Stomach (tissue), 4 donors: ENCODE measurements around the gene NTPCR.

Experiments
- EP300 ChIP-seq: sonication (generic); formaldehyde crosslinking; IDR thresholded peaks from one replicate; pipeline ENCODE4 v1.6.1; 2017; ENCODE audit warnings: antibody characterized with exemption
- POLR2A ChIP-seq, 4 donors: fragments of 450-650 bp; IDR thresholded peaks; one replicate each; pipeline ENCODE4 v1.6.1; 2016; ENCODE audit warnings: antibody characterized with exemption in 4 of 4, control low read depth in 2 of 4, mild to moderate bottlenecking in 1 of 4, moderate library complexity in 1 of 4
- TF ChIP-seq, protein P1 (sequence below), 7 experiments: fragments of 450-650 bp in 4 of 7; fragments of 200-600 bp in 3 of 7; sonication (generic) in 3 of 7; IDR thresholded peaks; one replicate each; pipeline ENCODE4 v1.5.1; 2016 to 2019; ENCODE audit warnings: antibody characterized with exemption in 7 of 7, control low read depth in 2 of 7, mild to moderate bottlenecking in 1 of 7

DNA sequence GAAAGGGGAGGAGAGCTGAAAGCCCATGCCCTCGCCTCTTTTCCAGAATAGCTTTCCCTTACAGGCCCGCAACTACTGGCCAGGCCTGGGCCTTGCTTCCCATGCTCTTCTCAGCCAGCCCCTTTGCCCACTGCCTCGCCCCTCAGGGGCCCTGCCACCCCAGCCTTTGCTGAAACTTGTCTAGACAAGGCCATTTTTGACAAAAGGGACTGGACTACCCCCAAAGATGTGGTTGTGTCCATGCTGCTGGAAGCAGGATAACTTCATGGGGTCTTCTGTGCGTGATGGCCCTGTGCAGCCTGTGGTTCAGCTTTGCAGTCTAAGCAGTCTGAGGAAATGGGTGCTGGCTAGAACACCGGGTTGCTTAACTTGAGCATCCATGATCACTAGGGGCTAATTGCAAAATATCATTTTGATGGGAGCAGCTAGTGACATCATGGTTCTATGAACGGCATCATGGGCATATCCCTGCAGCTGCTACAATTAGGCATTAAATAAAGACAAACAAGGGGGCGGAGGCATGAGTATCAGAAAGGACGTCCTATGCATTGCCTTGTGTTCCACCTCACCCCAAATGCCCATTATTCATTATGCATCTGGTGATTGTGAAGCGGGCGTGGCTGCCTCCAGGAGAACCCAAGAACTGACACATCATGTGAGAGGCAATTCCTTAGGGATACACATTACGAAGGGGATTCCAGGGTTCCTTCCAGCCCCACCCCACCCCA, 36.8 kb downstream of the NTPCR start:
- TF ChIP-seq POLR2A (IDR thresholded peaks at IDR 0.05) (no peak), EP300 (no peak)
- TF ChIP-seq, protein P1, sequence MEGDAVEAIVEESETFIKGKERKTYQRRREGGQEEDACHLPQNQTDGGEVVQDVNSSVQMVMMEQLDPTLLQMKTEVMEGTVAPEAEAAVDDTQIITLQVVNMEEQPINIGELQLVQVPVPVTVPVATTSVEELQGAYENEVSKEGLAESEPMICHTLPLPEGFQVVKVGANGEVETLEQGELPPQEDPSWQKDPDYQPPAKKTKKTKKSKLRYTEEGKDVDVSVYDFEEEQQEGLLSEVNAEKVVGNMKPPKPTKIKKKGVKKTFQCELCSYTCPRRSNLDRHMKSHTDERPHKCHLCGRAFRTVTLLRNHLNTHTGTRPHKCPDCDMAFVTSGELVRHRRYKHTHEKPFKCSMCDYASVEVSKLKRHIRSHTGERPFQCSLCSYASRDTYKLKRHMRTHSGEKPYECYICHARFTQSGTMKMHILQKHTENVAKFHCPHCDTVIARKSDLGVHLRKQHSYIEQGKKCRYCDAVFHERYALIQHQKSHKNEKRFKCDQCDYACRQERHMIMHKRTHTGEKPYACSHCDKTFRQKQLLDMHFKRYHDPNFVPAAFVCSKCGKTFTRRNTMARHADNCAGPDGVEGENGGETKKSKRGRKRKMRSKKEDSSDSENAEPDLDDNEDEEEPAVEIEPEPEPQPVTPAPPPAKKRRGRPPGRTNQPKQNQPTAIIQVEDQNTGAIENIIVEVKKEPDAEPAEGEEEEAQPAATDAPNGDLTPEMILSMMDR (IDR thresholded peaks at IDR 0.05) = no peak
